Neural cell (in vitro differentiated cells): ENCODE measurements around the gene BCL6.

Experiments used
- EP300 ChIP-seq: fragments of 450-650 bp; conservative IDR thresholded peaks from 2 replicates; pipeline ENCODE4 v1.6.1; 2014; ENCODE audit warnings: antibody characterized with exemption, mild to moderate bottlenecking, moderate library complexity; ENCODE audit not compliant: poor library complexity, severe bottlenecking
- REST ChIP-seq: IDR thresholded peaks from 2 replicates; pipeline ENCODE4 v1.6.1; 2012; ENCODE audit warnings: borderline replicate concordance
- SMC3 ChIP-seq: fragments of 450-650 bp; conservative IDR thresholded peaks from 2 replicates; pipeline ENCODE4 v1.6.1; 2014; ENCODE audit warnings: antibody characterized with exemption, mild to moderate bottlenecking, moderate library complexity; ENCODE audit not compliant: poor library complexity
- TF ChIP-seq, protein P1 (sequence below): fragments of 450-650 bp; IDR thresholded peaks from 2 replicates; pipeline ENCODE4 v1.5.1; 2014; ENCODE audit warnings: antibody characterized with exemption, mild to moderate bottlenecking, moderate library complexity; ENCODE audit not compliant: poor library complexity, severe bottlenecking

GRCh38 chr3:187745201-187746058 lies at the start of gene BCL6:
- TF ChIP-seq, protein P1, sequence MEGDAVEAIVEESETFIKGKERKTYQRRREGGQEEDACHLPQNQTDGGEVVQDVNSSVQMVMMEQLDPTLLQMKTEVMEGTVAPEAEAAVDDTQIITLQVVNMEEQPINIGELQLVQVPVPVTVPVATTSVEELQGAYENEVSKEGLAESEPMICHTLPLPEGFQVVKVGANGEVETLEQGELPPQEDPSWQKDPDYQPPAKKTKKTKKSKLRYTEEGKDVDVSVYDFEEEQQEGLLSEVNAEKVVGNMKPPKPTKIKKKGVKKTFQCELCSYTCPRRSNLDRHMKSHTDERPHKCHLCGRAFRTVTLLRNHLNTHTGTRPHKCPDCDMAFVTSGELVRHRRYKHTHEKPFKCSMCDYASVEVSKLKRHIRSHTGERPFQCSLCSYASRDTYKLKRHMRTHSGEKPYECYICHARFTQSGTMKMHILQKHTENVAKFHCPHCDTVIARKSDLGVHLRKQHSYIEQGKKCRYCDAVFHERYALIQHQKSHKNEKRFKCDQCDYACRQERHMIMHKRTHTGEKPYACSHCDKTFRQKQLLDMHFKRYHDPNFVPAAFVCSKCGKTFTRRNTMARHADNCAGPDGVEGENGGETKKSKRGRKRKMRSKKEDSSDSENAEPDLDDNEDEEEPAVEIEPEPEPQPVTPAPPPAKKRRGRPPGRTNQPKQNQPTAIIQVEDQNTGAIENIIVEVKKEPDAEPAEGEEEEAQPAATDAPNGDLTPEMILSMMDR = no peak
- peak; percentile 57 for TF ChIP-seq REST
- TF ChIP-seq EP300 = peak; percentile 79
- peak; percentile 29 for TF ChIP-seq SMC3
